Muscle layer of colon (tissue), 2 donors: Measurements from ENCODE around the gene ITPRIP.

ENCODE experiments used
- H3K27ac ChIP-seq: one replicate; pipeline ENCODE4 v1.7.0; 2013; ENCODE audit warnings: low read depth, mild to moderate bottlenecking, low read length, moderate library complexity
- H3K27me3 ChIP-seq, 2 donors: one replicate each; pipeline ENCODE4 v1.7.0; 2013; ENCODE audit warnings: low read length in 2 of 2, mild to moderate bottlenecking in 2 of 2; ENCODE audit not compliant: insufficient read depth in 2 of 2, control insufficient read depth in 1 of 2
- H3K36me3 ChIP-seq: one replicate; pipeline ENCODE4 v1.7.0; 2013; ENCODE audit warnings: mild to moderate bottlenecking, low read length; ENCODE audit not compliant: insufficient read depth
- H3K4me1 ChIP-seq: one replicate; pipeline ENCODE4 v1.7.0; 2013; ENCODE audit warnings: mild to moderate bottlenecking, low read length; ENCODE audit not compliant: insufficient read depth
- H3K4me3 ChIP-seq, 2 donors: one replicate each; pipeline ENCODE4 v1.7.0; 2013; ENCODE audit warnings: low read length in 2 of 2, low read depth in 1 of 2, mild to moderate bottlenecking in 1 of 2, moderate library complexity in 1 of 2
- H3K9ac ChIP-seq: one replicate; pipeline ENCODE4 v1.7.0; 2013; ENCODE audit warnings: low read length
- H3K9me3 ChIP-seq: one replicate; pipeline ENCODE4 v1.7.0; 2013; ENCODE audit warnings: mild to moderate bottlenecking, low read length
- donor health status: abdominal sarcoma.
- donor health status: Adenocarcinoma of cecum.

ITPRIP gene

DNA sequence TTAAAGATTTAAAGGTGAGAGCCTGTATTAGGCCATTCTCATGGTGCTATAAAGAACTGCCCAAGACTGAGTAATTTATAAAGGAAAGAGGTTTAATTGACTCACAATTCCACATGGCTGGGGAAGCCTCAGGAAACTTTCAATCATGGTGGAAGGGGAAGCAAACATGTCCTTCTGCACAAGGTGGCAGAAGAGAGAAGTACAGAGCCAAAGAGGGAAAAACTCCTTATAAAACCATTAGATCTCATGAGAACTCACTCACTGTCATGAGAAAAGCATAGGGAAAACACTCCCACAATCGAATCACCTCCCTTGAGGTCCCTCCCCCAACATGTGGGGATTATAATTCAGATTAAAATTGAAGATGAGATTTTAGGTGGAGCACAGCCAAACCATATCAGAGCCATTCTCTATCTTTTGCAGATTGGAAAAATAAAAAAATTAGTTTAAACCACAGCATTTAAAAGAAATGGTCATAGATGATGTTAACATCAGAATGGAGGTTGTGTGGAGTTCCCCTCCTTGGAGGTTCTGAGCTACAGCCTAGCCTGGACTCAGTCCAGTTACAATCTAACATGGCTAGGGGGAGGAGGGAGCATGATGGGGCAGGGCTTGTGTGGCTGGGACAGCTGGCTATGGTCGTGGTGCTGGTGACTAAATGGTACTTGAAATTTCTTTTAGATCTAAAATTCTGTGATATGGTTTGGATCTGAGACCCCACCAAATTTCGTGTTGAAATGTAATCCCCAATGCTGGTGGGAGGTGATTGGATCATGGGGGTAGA lies 36.2 kb downstream of the ITPRIP start:
- peaks cover 30% of the 10 kb centered on the region for H3K4me1 ChIP-seq
- no peaks in the 10 kb centered on the region for H3K9me3 ChIP-seq
- no peaks in the 10 kb centered on the region for H3K27me3 ChIP-seq
- no peaks in the 10 kb centered on the region for H3K36me3 ChIP-seq
- no peak overlapping the region for H3K27ac ChIP-seq
- no peak overlapping the region for H3K4me3 ChIP-seq
- H3K9ac ChIP-seq = no peak overlapping the region

DNA sequence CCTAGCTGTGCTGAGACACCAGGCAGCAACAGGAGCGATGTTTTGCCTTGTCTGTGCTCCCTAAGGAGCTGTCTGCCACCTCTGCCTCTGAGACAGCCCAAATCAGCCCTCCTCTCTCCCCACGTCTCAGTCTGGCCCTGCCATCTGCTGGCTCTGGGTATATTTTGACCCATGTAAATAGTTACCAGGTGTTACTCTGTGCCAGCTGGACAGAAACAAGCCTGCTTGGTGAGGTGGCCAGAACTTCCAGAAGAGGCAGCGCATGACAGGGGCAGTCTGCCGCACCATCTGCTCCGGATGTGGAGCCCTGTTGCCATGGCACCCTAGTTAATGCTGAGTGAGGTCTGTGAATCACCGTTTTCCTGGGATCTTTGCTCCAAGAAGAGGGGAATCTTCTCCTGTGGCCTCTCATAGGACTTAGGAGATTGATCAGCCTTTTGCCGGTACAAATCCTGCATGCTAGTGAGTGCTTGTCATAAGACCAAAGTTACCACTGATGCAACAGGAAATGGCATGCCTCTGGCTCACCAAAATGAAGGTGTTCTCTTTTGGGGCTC lies 37.5 kb downstream of the ITPRIP start:
- H3K27me3 ChIP-seq = no peaks in the 10 kb centered on the region
- H3K9ac ChIP-seq = peak overlapping the region; percentile 29
- H3K4me3 ChIP-seq = peak overlapping the region; percentile 12 to 16
- no peaks in the 10 kb centered on the region for H3K9me3 ChIP-seq
- H3K27ac ChIP-seq = peak overlapping the region; percentile 60
- peaks cover 27% of the 10 kb centered on the region for H3K4me1 ChIP-seq
- H3K36me3 ChIP-seq = no peaks in the 10 kb centered on the region

DNA sequence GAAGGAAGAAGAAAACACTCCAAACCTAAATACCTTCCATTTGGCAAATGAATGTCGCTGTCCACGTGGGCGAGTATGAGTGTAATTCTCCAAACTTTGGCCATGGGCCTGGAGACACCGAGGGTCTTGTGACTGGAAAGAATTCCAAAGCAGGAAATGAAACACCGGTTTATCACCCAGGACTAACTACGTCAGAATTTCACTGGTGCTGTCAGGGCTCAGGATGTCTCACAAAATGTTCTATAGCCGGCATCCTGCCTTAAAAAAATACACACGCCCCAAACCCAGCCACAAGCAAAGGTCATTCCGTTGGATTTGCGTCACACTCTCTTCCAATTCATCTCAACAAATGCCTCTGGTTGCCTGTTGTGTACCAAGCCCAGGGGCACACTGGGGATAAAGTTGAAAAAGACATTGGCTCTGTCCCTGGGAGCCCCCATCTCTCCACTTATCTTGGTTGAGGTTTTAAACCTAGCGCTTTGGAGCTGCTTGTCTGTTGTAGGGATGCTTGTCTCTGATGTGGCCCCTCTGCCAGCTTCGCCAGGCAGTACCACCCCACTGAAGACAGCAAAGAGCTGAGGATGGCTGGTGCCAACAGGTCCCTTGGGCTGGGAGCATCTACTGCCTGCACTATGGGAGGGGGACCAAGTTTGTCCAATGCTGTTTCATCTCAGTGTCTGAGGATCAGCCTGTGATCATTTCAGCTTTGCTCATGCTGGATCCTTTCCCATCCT lies 38.1 kb downstream of the ITPRIP start:
- Histone ChIP-seq H3K36me3 (no peaks in the 10 kb centered on the region), H3K4me3 (peak overlapping the region; percentile 12 to 16), H3K27me3 (no peaks in the 10 kb centered on the region), H3K27ac (peak overlapping the region; percentile 60), H3K4me1 (peaks cover 20% of the 10 kb centered on the region), H3K9ac (peak overlapping the region; percentile 29), H3K9me3 (no peaks in the 10 kb centered on the region)

DNA sequence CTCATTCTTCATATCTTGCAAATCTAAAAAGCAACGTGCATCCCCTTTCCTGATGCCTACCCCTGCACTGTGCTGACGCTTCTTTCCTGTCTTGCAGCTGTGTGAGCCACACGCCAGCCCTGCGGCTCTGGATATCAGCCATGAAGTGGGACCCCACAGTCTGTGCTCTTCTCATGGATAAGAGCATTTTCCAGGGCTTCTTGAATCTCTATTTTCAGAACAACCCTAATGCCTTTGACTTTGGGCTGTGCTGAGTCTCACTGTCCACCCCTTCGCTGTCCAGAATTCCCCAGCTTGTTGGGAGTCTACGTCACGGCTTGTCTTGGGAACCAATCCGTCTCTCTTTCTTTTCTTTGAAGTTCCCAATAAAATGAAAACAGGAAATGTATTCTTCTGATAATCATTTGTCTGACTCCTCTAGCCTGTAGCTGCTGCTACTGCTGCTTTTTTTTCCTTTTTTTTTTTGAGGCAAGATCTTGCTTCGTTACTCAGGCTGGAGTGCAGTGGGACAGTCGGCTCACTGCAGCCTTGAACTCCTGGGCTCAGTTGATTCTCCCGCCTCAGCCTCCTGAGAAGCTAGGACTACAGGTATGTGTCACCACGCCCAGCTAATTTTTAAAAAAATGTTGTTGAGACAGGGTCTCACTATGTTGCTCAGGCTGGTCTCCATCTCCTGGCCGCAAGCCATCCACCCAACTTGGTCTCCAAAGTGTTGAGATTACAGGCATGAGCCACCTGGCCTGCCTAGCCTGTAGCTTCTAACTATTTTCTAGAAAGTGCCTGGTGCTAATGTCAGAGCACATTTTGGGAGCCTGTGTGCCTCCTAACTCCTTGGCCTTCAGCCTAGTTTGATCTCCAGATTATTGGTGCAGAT lies 39.0 kb downstream of the ITPRIP start:
- Histone ChIP-seq H3K9me3 (no peaks in the 10 kb centered on the region), H3K27ac (no peak overlapping the region), H3K36me3 (no peaks in the 10 kb centered on the region), H3K9ac (no peak overlapping the region), H3K4me3 (no peak overlapping the region), H3K27me3 (no peaks in the 10 kb centered on the region), H3K4me1 (peaks cover 19% of the 10 kb centered on the region)

DNA sequence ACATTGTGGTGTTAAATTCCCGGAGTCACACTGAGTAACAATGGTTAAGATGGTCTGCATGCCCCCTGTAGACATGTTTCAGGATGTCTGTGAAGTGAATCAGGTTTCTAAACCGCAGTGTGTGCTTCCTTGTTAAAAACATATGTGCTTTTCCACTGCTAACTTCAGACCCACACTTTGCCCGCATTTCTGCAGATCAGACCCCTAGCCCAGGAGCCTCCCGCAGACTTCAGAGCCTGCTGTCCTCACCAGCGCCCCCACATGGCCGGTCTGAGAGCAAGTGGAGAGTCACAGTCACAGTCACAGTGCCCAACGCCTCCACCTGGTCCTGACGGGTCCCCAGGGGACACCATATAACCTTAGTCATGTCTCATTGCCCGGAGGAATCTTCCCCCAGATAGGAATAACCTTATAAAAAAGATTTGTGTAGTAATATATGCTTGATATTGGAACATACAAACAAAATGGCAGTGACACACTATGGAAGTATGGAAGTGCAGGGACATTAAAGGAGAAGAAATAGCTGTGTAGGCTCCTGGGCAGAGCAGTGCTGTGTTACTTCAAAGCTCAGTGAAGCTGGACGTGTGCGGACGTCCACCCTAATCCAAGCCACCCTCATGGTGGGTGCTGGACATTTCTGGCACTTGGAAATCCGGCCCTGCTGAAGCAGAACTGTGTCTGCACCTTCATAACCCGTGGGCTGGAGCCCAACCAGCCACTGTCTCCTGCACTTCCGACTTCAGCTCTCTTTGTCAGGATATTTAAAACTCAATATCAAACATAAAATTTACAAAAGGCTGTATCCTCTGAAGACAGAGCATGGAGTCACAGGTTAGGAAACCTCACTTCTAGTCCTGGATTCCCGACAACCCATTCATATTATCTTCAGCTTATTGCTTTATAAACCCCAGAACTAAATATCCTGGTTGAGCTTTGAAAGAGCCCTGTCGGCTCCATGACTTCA lies 40.3 kb downstream of the ITPRIP start:
- no peaks in the 10 kb centered on the region for H3K9me3 ChIP-seq
- no peak overlapping the region for H3K27ac ChIP-seq
- H3K36me3 ChIP-seq = no peaks in the 10 kb centered on the region
- no peak overlapping the region for H3K9ac ChIP-seq
- H3K27me3 ChIP-seq = no peaks in the 10 kb centered on the region
- no peak overlapping the region for H3K4me3 ChIP-seq
- peaks cover 19% of the 10 kb centered on the region for H3K4me1 ChIP-seq

DNA sequence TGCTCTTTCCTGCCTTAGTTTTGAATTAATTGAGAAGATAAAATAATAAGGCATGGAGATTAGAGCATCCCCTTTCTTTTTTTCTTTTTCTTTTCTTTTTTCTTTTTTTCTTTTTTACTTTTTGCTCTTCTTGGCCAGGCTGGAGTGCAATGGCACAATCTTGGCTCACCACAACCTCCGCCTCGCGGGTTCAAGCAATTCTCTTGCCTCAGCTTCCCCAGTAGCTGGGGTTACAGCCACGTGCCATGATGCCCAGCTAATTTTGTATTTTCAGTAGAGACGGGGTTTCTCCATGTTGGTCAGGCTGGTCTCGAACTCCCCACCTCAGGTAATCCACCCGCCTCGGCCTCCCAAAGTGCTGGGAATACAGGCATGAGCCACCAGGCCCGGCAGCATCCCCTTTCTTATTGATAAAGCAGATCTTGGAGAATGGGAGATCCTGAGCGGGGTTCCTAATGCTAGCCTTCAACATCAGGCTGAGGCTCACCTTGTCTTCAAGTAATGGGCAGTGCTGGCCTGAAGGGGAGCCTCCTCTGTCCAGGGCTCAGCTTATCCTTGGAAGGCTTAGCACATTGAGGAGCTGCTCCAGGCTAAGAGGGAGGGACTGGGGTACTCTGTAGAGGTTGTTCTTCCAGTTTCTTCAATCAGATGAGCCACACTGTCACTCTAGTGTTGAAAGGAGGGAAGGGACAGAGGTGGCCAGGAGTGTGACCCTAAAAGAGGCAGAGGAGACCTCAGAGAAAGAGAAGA lies 41.4 kb downstream of the ITPRIP start:
- no peak overlapping the region for H3K27ac ChIP-seq
- H3K9ac ChIP-seq = no peak overlapping the region
- H3K27me3 ChIP-seq = no peaks in the 10 kb centered on the region
- H3K4me3 ChIP-seq = no peak overlapping the region
- H3K36me3 ChIP-seq = no peaks in the 10 kb centered on the region
- H3K9me3 ChIP-seq = no peaks in the 10 kb centered on the region
- H3K4me1 ChIP-seq = peaks cover 19% of the 10 kb centered on the region

DNA sequence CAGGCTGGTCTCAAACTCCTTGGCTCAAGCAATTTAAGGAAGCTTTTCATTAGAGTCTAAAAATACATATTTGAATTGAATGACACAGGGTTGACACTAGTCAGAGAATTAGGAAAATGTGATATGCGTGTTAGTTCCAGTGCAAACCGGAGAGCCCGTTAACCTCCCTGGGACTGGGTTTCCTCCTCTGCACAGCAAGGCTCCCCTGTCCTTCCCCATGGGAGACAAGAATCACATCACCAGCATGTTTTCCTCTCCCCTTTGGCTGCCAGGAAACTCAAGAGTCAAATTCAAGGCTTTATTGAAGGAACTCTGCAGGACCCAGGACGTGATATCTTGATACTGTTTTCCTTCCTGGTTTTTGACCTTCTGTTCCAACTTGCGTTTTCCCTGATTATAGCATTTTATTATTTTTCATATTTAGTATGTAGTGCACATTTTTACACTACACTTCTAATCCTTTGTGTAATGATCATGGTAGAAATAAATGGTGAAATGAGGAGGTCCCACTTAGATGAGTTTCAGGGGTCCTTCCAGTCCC lies 44.4 kb downstream of the ITPRIP start:
- H3K36me3 ChIP-seq = no peaks in the 10 kb centered on the region
- no peaks in the 10 kb centered on the region for H3K9me3 ChIP-seq
- no peak overlapping the region for H3K9ac ChIP-seq
- H3K27ac ChIP-seq = no peak overlapping the region
- no peaks in the 10 kb centered on the region for H3K27me3 ChIP-seq
- no peaks in the 10 kb centered on the region for H3K4me1 ChIP-seq
- no peak overlapping the region for H3K4me3 ChIP-seq

DNA sequence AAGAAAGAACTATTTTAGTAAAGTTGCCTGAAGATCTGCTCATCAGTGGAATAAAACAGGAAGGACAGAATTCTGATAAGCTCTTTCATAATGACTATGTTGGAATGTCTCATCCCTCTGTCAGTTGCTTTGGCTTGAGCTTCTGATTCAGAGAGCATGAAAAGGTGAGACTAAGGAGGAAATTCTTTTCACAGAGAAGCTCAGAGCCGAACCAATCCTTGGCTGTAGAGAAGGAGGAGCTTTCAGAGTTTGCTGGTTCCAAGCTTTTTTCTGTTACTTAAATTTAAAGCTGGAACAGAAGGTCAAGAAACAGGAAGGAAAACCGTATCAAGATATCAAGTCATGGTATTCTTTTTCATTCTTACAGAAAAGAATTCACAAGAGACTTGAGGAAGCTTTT lies 45.3 kb downstream of the ITPRIP start:
- Histone ChIP-seq H3K4me3 (no peak overlapping the region), H3K27ac (no peak overlapping the region), H3K36me3 (no peaks in the 10 kb centered on the region), H3K27me3 (no peaks in the 10 kb centered on the region), H3K9me3 (no peaks in the 10 kb centered on the region), H3K9ac (no peak overlapping the region), H3K4me1 (no peaks in the 10 kb centered on the region)

DNA sequence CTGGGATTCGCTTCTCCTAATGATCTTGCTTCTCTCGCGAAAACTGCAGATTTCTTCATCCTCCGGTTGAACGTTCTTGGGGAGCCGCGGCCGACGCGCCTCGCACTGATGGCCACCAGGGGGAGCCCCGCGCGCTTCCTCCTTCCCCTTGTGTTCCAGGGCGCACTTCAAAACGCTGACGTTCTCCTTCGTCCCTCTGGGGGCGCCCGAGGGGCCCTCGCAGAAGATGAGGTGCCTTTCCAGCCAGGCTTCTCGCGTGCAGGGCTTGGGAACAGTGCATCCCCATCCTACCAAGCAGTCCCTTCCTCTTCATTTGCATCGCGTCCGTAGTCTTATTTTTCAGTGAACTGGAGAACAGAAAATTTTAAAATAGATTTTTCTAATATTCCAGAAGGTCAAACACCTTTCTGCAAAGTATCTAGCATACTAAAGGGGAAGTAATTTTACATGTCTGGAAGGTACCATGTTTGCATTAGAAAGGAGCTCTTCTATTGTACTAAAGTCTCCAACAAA lies 46.8 kb downstream of the ITPRIP start:
- no peaks in the 10 kb centered on the region for H3K27me3 ChIP-seq
- H3K27ac ChIP-seq = no peak overlapping the region

More for the DNA sequence above, 46.8 kb downstream of the ITPRIP start:
- Histone ChIP-seq H3K4me1 (no peaks in the 10 kb centered on the region), H3K9ac (no peak overlapping the region), H3K4me3 (peak overlapping the region in 1 of 2 donors; percentile 23), H3K9me3 (no peaks in the 10 kb centered on the region), H3K36me3 (no peaks in the 10 kb centered on the region)
